Natural killer cell (primary cell): ENCODE measurements around the gene CSRP2. TPM values are rescaled to one million over a fixed set of nuclear protein-coding genes. Genes with fewer than 3 reads are reported as not detected.

ENCODE experiments used
- ATAC-seq, 3 donors: fragments of 150-1000 bp in 2 of 3; fragments of 200-7000 bp in 1 of 3; cut with Tn5 transposase; 1 replicate in 1 of 3; 2 replicates in 2 of 3; pipeline ENCODE4 v1.10.0; 2021; ENCODE audit warnings: mild to moderate bottlenecking in 2 of 3, moderate library complexity in 2 of 3
- DNase-seq, 2 donors: peaks; one replicate each; pipeline versions ENCODE4 v3.0.0 to v3.0.0-alpha.2; 2013 to 2021; ENCODE audit warnings: mixed read lengths in 1 of 2
- H3K27ac ChIP-seq: one replicate; pipeline ENCODE4 v1.5.1; 2013; ENCODE audit warnings: mild to moderate bottlenecking, low read length
- H3K27me3 ChIP-seq: one replicate; pipeline ENCODE4 v1.6.1; 2013; ENCODE audit warnings: low read length; ENCODE audit not compliant: control insufficient read depth, insufficient read depth
- H3K36me3 ChIP-seq: one replicate; pipeline ENCODE4 v1.6.1; 2013; ENCODE audit warnings: low read length; ENCODE audit not compliant: control insufficient read depth, insufficient read depth
- H3K4me1 ChIP-seq: one replicate; pipeline ENCODE4 v1.6.1; 2013; ENCODE audit warnings: low read length; ENCODE audit not compliant: control insufficient read depth, insufficient read depth
- H3K4me3 ChIP-seq: one replicate; pipeline ENCODE4 v1.5.1; 2013; ENCODE audit warnings: low read length
- H3K9me3 ChIP-seq: one replicate; pipeline ENCODE4 v1.6.1; 2013; ENCODE audit warnings: low read length; ENCODE audit not compliant: control insufficient read depth, insufficient read depth
- H3K27ac Mint-ChIP-seq, 2 donors: one replicate each; pipeline ENCODE4 v1.8.0; 2022; ENCODE audit warnings: mild to moderate bottlenecking in 2 of 2, mixed read lengths in 2 of 2, moderate library complexity in 1 of 2
- H3K27me3 Mint-ChIP-seq, 2 donors: one replicate each; pipeline ENCODE4 v1.8.0; 2022; ENCODE audit warnings: low read depth in 2 of 2, mixed read lengths in 2 of 2
- H3K36me3 Mint-ChIP-seq: one replicate; pipeline ENCODE4 v1.8.0; 2022; ENCODE audit warnings: mixed read lengths
- H3K4me1 Mint-ChIP-seq, 2 donors: one replicate each; pipeline ENCODE4 v1.8.0; 2022; ENCODE audit warnings: mixed read lengths in 2 of 2
- H3K4me3 Mint-ChIP-seq: one replicate; pipeline ENCODE4 v1.8.0; 2022; ENCODE audit warnings: mild to moderate bottlenecking, moderate library complexity, mixed read lengths
- H3K9me3 Mint-ChIP-seq, 2 donors: one replicate each; pipeline ENCODE4 v1.8.0; 2022; ENCODE audit warnings: mixed read lengths in 2 of 2
- WGBS: methylation state at CpG from one replicate; pipeline ENCODE4 v1.1.7; 2013; ENCODE audit warnings: missing lambda C conversion rate; ENCODE audit not compliant: insufficient coverage; 5-methylcytosine and 5-hydroxymethylcytosine counted together
- intact Hi-C: fragments of 100-400 bp; cut with micrococcal nuclease; formaldehyde crosslinking; loops from one replicate; pipeline ENCODE4 v1.14.2; 2022
- total RNA-seq, 4 donors: library from RNA; stranded (reverse); fragments of 120-200 nt in 1 of 4; gene quantifications; one replicate each; pipeline versions ENCODE4 v1.2.3 to v1.2.4, GENCODE V29; 2013 to 2022
- TF ChIP-seq, protein P1 (sequence below): fragments of 200-600 bp; IDR thresholded peaks from one replicate; pipeline ENCODE4 v1.8.0; 2022; ENCODE audit warnings: antibody characterized with exemption

CSRP2 gene
- total RNA-seq, 3 donors from 2014 or later (not counting 1 experiment from before 2014, with no cell fraction given): 0.08 TPM; not detected in 2

DNA sequence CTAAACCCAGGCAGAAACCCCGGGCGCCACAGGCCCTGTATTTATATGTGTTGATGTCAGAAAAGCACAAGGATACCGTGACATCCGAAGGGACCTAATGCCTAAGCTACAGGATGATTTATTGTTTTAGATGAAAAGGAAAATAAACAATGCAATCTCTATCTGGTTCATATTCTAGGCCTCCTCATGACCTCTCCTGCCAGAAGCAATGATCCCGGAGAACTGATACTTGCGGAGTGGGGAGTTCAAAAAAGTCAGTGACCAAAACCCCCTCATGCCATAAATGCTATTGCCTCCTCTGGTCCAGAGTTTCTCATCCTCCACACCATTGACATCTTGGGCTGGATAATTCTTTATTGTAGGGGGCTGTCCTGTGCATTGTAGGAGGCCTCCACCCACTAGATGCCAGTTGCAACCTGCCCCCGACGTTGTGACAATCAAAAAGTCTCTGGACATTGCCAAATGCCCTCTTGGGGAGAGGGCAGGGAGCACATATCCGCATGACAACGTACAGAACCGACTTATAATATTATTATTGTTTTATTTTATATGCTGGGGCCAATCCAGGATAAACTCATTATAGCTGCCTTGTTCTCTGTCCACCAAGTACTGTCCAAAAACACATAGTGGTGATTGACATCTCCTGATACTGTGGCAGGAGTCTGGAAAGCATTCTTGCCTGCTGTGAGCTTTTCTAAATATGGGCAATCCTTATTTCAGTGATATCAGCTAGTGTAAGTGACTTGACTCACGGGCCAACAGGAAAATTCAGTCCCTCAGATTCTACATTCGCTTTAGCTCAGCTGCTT, 1.1 kb upstream of the CSRP2 start:
- no peak for DNase-seq
- intact Hi-C loops: no loop called here
- Mint-ChIP-seq H3K36me3 (no peaks in the 10 kb centered on the region), H3K4me3 (peak overlapping the region; percentile 92), H3K27me3 (peaks cover 33 to 43% of the 10 kb centered on the region in 2 donors), H3K4me1 (peaks cover 13 to 20% of the 10 kb centered on the region in 2 donors), H3K9me3 (no peaks in the 10 kb centered on the region), H3K27ac (peak overlapping the region in 1 of 2 donors; percentile 56)
- no peak overlapping the region for H3K4me3 ChIP-seq
- TF ChIP-seq, protein P1, sequence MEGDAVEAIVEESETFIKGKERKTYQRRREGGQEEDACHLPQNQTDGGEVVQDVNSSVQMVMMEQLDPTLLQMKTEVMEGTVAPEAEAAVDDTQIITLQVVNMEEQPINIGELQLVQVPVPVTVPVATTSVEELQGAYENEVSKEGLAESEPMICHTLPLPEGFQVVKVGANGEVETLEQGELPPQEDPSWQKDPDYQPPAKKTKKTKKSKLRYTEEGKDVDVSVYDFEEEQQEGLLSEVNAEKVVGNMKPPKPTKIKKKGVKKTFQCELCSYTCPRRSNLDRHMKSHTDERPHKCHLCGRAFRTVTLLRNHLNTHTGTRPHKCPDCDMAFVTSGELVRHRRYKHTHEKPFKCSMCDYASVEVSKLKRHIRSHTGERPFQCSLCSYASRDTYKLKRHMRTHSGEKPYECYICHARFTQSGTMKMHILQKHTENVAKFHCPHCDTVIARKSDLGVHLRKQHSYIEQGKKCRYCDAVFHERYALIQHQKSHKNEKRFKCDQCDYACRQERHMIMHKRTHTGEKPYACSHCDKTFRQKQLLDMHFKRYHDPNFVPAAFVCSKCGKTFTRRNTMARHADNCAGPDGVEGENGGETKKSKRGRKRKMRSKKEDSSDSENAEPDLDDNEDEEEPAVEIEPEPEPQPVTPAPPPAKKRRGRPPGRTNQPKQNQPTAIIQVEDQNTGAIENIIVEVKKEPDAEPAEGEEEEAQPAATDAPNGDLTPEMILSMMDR: no peak
- H3K27ac ChIP-seq: no peak overlapping the region
- WGBS: 87% methylated on average over 10 of the region's 13 CpGs
- H3K4me1 ChIP-seq: peaks cover 13% of the 10 kb centered on the region
- H3K27me3 ChIP-seq: peaks cover 20% of the 10 kb centered on the region
- no peaks in the 10 kb centered on the region for H3K9me3 ChIP-seq
- H3K36me3 ChIP-seq: no peaks in the 10 kb centered on the region
- no peak for ATAC-seq

GRCh38 chr12:76878099-76878898, 520 bp downstream of the CSRP2 start:
- Mint-ChIP-seq H3K27ac (peak overlapping the region in 1 of 2 donors; percentile 81), H3K4me1 (peaks cover 13 to 20% of the 10 kb centered on the region in 2 donors), H3K27me3 (peaks cover 44 to 48% of the 10 kb centered on the region in 2 donors), H3K4me3 (peak overlapping the region; percentile 97), H3K9me3 (no peaks in the 10 kb centered on the region), H3K36me3 (no peaks in the 10 kb centered on the region)
- WGBS: 1% methylated on average over 41 of the region's 44 CpGs
- Histone ChIP-seq H3K4me1 (peaks cover 13% of the 10 kb centered on the region), H3K27me3 (peaks cover 20% of the 10 kb centered on the region), H3K36me3 (no peaks in the 10 kb centered on the region), H3K4me3 (peak overlapping the region; percentile 35), H3K27ac (no peak overlapping the region), H3K9me3 (no peaks in the 10 kb centered on the region)
- TF ChIP-seq, protein P1: no peak
- intact Hi-C loops: no loop called here
- peak in 1 of 2 donors; percentile 23 for DNase-seq
- ATAC-seq: peak in 2 of 3 donors; percentile 37 to 53

DNA sequence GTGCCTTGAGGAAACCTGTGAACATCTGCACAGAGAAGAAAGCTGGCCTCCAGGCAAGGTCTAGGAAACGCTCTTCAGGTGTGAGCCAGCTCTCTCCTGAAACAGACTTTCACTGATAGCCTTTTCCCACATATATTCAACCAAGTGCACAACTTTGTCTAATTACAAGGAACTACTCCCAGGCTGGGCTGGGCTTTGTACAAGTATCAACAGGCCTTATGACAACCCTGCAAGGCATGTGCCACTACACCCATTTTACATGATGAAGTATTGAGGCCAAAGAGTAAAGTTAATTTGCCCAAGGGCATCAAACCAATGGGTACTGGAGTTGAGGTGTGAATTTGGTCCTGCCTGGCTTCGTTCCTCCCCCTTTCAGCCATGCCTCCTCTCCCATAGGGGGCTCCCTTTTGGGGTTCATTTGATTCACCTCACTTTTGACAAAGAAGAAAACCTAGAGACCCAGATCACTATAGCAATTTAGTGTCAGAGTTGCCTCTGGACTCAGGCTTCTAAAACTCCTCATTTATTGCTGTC, 2.1 kb downstream of the CSRP2 start:
- ATAC-seq: no peak

More for the DNA sequence above, 2.1 kb downstream of the CSRP2 start:
- Histone ChIP-seq H3K4me3 (no peak overlapping the region), H3K36me3 (no peaks in the 10 kb centered on the region), H3K27me3 (peaks cover 20% of the 10 kb centered on the region), H3K9me3 (no peaks in the 10 kb centered on the region), H3K4me1 (peaks cover 13% of the 10 kb centered on the region), H3K27ac (no peak overlapping the region)
- no peak overlapping the region for H3K4me3 Mint-ChIP-seq
- 81% methylated on average over 2 of the region's 2 CpGs for WGBS
- no peaks in the 10 kb centered on the region for H3K36me3 Mint-ChIP-seq
- intact Hi-C loops: no loop called here
- no peak overlapping the region for H3K27ac Mint-ChIP-seq
- H3K9me3 Mint-ChIP-seq: no peaks in the 10 kb centered on the region
- TF ChIP-seq, protein P1: no peak
- peaks cover 43 to 51% of the 10 kb centered on the region in 2 donors for H3K27me3 Mint-ChIP-seq
- peaks cover 13 to 20% of the 10 kb centered on the region in 2 donors for H3K4me1 Mint-ChIP-seq
- DNase-seq: no peak
